NCI-H446 treated with DMSO at 0.1 percent for 48 hours (cell line): ENCODE results near the gene CYSTM1.
A peak's percentile ranks its signal among the peaks of the same experiment; 100 is the strongest.
"Not testable (repeated sequence)": the region's sequence is repeated elsewhere in the genome, so short reads cannot be mapped to it uniquely, and the experiment has no call there.

ENCODE experiments used
- DNase-seq: peaks from one replicate; lab custom pipeline; 2025; lab: John Stamatoyannopoulos, UW

Gene CYSTM1

DNA sequence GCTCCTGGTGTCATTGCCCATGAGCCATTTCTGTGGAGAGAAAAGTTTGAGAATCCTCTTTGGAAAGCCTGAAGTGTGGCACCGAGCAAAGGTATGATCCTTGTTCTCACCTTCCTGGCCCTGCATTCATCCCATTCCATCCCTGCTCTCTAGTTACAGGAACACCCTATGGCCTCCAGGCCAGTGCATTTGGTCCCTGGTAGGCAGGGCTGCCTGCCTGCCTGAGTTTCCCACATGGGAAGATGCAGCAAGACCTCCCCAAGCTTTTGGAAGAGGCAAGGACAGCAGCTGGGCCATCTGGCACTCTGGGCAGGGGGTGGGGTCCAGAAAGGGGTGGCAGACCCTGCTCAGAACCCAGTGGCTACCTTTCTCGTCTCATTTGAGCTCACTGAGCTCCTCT is 24.8 kb upstream of the CYSTM1 start:
- no peak for DNase-seq

DNA sequence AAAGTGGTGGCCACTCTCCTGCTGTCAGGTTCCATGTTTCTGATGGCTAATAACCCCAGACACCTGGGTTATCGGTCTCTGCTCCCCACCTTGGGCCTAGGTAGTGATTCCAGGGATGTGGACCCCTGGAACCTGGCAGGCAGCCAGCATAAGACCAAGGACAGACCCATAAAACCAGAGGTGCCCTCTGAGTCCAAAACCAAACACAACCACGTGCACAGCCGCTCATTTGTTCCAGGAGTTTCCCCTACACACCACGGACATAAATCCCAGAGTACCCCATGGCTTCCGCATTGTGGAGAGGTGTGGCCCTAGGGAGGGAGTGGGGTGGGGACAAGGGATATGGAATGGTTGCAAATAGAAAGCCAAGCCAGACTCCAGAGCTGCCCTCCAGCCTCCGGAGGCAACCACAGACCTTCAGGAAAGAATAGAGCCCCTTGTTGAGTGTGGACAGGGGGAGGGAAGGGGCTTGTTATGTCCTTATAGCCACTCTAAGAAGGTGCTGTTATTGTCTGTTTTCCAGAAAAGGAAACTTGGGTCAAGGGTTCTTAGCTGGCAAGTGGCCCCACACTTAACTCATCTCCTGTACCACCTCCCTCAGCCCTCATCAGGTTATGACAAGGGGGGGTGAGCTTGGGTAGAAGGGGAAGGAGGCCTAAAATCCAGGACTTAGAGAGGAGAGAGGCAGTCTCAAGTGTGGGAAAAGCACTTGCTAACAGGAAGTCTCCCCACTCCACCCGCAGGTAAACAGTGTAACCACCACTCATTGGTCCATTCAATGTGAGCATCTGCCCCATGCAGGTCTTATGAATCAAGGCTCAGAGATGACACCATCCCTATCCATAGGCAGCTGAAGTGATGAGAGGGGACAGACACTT is 23.6 kb upstream of the CYSTM1 start:
- DNase-seq: no peak

DNA sequence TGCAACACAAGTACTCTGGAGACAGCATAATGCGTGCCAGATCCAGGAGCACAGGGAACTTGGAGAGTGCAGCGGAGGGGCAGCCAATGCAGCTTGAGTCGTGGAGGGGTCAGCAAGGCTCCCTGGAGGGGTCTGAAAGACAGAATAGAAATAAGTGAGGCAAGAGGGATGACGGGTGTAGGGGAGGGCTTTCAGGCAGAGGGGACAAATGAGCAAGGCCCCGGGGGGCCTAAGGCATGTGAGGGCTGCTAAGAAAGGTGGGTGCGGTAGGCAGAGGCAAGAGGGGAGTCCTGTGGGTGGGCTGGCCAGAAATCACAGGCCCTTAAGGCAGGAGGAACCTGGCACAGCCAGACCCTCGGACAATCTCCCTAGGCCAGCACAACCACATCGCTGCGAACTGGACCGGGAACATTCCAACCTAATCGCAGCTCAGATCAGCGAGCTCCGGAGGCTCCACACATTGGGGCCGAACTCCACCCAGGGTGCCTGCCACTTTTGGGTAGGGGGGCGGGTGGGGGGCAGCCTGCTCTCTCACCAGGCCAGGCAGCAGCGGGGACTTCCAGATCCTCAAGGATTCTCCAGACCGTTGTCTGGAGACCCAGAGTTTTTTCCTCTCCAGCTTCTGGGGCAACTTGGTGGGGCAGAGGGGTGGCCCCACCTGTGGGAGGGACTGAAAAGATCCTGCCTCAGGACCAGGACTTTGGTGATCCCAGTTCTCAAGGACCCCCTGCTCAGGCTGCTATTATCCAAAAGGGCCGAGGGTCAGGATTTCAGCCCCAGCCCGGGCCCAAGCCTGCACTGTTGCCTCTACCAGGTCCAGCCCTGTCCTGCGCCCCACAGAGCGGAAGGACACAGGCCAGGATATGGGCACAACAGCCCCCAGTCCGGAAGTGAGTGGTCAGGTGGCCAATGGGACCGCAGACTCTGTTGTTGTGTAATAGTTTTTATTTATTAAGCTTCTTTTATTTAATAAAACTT is 22.7 kb upstream of the CYSTM1 start:
- DNase-seq: no peak

DNA sequence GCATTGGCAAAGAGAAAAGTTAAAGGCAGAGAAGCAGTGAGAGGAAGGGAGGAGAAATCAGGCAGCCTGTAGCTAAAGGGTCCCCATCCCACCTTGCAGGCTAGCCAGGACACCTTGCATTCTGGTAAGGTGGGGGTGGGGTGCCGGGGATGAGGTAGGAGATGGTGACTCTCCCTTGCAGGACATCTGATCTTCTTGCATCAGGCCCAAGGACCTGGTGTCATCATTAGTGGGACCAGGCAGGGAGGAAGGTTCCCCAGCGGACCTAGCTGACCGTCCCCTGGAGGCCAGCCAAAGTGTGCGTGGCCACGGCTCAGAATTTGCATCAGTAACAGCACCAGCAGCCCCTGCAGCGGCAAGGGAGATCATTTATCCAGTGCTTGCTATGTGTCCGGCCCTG is 21.7 kb upstream of the CYSTM1 start:
- DNase-seq: no peak

DNA sequence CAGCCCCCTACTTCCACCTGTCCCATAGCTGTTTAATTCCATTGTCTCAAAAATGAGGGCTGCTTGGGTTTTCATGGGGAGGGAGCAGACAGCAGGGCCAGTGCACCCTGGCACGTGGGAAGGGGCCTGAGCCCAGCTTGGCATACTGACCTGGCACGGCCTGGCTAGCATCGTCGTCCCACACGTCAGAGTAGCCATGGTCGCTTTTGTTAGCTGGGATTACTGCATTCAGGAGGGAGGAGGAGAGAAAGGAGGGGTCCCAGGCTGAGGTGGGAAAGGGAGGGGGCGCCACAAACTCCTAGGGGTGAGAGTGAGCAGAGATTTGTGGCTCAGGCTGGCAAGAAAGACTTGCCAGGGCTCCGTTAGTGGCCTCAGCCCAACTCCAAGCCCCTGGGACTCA is 21.1 kb upstream of the CYSTM1 start:
- no peak for DNase-seq

DNA sequence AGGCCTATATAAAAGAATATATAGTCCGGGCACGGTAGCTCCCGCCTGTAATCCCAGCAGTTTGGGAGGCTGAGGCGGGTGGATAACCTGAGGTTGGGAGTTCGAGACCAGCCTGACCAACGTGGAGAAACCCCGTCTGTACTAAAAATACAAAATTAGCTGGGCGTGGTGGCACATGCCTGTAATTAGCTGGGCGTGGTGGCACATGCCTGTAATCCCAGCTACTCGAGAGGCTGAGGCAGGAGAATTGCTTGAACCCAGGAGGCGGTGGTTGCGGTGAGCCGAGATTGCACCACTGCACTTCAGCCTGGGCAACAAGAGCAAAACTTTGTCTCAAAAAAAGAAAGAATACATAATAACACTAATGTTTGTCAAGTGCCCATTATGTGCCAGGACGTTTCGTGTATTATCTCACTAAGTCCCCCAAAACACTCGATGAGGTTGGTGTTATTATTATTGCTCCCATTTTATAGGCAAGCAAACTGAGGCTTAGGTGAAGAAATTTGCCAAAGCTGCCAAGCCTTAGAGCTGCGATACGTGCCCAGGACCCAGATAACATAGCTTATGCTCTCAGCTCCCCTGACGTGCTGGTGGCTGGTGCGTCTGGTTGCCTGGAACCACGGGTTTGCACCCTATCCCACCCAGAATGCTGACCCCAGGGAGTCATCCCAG is 20.1 kb upstream of the CYSTM1 start:
- DNase-seq: not testable (repeated sequence)

DNA sequence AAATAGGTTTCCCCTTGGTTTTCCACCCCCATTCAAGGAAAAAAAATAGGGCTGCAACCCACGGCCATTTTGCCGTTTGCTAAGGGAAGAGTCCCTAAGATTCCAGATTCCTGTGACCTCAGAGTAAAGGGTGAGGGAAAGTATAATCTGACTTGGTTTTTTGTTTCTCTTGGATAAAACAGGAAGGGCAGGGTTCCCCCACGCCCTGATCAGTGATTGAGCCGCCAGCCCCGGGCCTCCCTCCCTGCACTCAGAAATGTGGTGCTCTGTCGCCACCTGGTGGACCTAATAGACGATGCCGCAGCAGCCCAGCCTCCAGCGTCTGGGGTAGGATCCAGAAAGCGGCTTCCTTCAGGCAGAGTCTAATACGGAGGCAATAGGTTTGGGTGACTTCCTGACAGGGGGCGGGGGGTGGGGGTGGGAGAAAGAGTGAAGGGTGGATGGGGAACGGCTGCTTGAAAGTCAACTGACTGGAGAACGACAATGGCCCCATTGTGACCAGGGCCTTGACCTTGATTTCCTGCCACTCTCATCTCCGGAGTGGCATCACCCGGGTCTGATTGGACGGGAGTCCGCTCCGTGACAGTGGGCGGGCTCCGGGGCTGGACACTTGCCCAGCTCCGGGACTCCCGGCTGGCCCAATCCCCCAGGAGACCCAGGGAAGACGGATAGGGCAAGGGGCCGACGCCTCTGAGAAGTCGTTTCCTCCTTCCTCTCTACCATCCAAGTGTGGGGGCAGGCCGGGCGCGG is 17.8 kb upstream of the CYSTM1 start:
- peak; percentile 51 for DNase-seq

DNA sequence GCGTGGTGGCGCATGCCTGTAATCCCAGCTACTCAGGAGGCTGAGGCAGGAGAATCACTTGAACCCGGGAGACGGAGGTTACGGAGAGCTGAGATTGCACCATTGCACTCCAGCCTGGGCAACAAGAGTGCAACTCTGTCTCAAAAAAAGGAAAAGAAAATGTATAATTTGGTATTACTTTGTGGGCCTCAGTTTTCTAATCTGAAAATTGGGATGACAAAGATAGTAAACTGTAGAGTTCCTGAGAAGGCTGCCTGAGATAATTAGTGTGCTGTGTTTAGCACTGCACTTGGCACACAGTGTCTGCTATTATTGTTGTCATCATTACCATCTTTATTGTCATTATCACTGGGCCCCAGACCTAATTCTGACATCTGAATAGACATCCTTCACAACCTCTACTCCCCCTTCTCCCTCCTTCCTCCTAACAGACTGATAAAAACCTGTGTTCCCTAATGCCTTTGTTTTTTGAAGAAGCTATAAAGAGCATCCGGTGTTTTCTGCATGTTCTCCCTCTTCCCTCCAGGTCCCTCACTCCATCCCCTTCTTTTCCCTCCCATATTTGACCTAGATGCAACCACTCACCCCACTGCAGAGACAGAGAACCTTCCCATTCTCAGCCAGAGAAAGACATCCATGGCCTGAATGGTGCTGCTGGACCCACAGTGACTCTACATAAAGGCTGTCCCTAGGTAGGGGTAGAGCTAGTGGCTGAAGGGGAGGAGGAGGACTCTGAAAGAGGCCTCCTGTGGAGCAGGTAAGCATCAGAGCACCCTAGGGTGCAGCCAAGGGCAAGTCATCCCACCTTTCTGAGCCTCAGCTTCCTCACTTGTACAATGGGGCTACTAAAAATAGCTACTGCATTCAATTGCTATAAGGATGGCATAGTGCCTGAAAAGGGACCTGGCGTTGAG is 15.7 kb upstream of the CYSTM1 start:
- no peak for DNase-seq

DNA sequence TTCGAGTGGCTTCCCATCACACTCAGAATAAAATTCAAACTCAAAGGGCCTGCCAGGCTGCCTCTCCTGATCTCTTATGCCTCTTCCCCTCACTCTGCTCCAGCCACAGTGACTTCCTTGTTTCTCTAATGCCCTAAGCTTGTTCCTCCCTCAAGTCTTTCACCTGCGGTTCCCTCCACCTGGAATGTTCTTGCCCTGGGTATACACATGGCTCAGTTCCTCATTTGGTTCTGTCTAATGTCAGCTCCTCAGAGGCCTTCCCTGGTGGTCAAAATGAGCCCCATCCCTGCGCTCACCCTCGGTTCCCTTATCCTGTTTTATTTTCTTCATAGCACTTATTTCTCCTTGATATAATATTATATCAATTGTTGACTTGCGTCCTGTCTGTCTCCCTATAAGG is 12.7 kb upstream of the CYSTM1 start:
- no peak for DNase-seq

DNA sequence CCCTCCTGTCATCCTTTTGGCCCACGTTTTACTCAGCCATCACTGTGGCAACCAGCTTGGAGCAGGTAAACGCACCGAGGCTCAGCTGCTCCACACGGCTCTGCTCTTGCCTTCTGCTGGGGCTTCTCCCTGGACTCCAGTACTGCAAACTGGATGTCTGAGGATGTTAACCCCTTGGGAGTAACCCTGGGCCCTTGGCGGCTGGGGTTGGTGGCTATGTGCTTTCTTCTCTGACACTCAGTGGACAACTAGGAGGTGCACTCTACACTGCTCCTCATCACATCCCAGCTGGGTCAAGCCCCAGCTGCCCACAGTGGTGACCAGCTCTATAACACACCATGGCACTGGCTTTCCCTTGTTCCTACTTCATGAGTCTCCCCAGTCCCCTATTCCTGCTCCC is 12.2 kb upstream of the CYSTM1 start:
- DNase-seq: no peak

DNA sequence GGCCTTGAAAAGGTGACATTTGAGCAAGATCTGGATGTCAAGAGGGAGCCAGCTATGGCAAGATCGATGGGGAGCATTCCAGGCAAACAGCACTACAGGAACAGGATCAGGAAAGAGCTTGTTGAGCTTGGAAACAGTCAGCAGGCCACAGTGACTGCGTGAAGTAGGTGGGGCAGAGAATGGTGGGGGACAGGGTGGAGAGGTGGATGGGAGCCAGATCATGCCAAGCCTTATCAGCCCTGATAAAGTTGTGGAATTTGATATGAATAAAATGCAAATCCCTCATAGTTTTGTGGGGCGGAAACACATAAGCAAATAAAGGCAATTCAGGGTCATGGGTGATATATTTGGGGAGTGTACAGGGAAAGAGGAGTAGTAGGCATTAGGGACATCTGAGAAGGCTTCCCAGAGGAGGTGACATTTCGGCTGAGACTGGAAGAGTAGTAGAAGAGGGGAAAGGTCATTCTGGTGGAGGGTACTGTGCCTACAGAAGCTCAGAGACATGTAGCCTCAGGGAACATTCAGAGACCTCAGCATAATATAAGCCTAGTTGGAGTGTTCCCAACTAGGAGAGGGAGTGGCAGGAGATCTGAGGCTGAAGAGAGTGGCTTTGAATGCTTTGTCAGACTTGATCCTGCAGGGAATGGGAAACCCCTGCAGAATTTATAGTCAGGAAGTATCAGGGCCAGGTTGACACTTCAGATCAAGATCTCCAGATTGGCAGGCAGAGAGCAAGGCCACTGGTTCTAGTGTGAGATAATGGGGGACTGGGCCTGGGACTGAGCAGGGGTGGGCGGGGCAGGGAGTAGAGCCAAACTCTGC is 9.7 kb upstream of the CYSTM1 start:
- no peak for DNase-seq

DNA sequence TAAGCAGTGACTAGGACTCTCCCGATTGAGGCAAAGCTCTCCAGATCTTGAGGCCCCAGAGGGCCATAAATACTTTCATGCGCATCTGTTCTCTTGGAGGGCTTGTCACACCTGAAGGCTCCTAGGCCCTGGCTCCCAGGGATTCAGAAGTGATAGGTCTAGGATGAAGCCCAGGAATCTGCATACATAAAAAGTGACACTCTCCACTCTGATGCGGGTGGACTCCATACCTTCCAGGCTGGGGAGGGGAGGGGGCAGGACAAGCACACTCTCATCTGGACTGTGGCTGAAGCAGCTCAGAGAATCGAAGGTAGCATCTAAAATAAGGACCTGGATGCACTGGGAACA is 9.1 kb upstream of the CYSTM1 start:
- DNase-seq: no peak

DNA sequence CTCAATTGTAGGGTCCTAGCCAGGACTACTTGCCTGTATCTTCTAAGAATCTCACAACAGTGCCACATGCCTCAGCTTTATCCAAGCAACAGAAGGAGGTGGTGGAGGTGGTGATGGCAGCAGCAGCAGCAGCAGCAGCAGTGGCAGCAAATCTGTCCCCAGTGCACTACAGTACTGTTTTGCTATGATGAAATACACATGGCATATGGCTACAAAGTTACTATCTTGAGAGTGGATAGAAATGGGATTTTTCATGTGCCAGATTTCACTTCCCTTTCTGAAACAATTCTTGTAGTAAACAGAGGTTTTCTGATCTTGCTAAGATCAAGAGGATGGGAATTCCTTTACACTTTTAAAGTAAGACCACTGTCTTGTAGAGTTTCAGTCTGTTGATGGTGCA is 8.1 kb upstream of the CYSTM1 start:
- DNase-seq: no peak

DNA sequence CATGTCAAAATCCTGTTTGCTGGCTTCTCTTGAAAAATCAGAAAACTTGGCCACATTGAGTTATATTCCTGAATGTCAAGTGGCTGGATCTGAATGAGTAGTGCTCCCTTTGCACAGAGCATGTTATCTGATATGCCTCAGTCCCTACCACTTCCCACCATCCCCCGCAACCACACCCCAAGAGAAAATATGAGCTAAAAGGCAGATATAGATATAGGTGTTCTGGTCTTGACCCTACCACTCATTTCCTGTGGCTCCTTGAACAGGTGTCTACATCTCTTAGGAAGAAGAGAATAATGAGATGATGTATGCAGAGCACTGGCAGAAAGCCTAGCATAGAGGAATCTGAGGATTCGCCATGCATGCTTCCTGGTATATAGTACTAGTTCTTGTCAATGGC is 6.6 kb upstream of the CYSTM1 start:
- no peak for DNase-seq

DNA sequence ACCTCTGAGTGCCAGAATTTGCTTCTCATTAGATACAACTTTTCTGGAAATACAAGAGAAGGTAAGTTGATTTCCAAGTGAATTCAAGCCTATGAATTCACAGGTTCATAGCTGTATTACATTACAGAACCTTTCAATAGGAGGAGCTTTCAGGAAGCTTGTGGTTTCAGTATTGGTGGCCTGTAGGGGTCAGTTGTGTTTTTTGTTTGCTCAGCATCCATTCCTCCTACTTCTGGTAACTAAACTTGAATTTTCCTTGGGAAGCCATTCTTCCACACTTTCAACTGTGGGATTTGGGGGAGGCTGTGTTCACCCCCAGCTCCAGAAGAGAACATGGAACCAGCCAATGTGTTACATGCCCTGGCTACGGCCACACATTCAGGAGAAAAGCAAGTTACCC is 5.6 kb upstream of the CYSTM1 start:
- no peak for DNase-seq

DNA sequence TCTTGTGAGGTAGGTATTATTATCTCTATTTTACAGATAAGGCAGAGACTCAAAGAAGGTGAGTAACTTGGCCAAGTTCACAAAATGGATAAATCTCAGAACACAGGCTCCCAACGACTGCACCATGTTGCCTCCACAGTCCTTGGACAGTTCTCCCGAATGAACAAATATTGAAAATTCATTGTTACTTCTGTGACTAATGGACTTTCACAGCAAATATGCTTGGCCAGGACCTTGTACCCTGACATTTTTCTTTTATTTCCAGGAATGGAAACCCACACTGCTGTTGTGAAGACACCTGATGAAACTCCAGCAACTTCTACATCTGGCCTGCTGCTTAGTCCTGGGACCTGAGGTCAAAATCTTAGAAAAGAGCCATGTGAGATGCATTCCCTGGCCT is 2.5 kb upstream of the CYSTM1 start:
- no peak for DNase-seq

DNA sequence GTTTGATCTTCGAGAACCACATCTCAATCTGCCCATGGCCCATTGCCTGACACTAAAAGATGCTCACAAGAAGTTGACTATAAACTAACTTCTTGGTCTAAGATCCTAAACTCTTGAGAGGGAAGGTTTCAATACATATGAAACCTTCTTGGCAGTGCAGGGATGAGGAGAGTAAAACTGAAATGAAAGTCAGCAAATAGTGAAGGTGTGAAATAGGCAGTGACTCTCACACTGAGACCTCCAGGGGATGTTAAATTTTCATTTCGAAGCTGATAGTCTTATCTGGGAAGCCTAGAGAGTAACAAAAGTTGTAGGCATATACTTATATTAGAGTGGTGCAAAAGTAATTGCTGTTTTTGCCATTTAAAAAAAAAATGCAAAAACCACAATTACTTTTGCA is 974 bp upstream of the CYSTM1 start:
- DNase-seq: no peak

DNA sequence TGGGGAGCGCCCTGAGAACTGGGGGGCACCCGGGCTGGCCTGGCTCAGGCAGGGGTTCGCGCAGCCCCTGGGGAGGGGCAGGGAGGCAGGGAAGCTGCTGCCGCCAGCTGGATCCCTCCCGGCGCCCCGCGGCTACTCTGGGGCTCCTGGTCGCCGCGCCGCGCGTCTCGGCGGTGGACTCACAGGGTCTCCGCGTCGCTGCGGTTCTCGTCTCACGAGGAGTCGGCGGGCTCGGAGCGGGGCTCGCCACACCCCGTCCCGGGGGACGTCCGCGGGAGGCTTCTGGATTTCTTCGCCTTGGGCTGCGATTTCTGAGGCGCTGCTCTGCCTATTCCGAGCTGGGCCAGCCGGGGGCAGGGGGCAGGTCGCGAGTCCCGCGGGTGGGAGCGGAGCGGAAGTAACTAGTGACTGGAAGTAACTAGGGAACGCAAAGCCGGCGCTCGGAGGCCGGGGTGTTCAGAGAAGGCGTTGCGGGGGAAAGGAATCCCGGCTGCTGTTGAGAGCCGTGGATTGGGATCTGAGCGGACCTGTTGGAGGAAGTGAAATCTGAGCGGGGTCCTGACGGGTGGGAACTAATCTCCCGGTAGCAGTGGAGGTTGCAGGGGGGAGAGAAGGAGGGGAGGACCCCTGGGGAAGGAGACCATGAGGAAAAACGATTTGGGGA is 511 bp downstream of the CYSTM1 start:
- peak; percentile 19 for DNase-seq

DNA sequence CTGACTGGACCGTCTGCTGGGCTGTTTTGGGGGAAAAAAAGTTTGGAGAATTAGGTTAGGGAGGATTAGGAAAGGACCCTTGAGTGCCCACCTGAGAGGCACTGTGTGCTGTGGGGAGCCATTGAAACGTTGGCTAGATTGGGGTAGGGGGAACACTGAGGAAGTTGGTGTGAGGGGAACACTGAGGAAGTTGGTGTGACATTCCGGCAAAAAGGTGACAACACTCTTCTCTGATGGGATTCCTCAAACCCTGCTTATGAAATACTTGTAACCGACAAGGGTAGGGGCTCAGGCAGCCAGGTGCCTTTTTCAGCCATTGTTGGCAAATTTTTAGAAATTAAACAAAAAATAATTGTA is 1.0 kb downstream of the CYSTM1 start:
- DNase-seq: no peak

DNA sequence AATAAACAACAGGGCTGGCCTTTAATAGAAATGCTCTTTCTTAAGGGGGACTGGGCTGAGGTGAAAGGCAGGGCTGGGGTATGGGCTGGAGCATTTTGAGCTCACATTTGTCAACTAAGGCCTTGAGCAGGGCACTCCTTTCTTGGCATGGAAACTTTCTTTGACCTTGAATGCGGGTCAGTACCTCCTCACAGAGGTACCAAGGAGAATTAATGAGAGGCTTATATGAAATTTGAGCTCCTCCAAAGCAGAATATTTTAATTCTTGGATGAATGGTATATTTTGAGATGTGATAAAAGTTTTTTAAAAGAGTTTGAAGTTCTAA is 3.1 kb downstream of the CYSTM1 start:
- DNase-seq: no peak
